ENCODE data around the gene MRAP2.

DNA sequence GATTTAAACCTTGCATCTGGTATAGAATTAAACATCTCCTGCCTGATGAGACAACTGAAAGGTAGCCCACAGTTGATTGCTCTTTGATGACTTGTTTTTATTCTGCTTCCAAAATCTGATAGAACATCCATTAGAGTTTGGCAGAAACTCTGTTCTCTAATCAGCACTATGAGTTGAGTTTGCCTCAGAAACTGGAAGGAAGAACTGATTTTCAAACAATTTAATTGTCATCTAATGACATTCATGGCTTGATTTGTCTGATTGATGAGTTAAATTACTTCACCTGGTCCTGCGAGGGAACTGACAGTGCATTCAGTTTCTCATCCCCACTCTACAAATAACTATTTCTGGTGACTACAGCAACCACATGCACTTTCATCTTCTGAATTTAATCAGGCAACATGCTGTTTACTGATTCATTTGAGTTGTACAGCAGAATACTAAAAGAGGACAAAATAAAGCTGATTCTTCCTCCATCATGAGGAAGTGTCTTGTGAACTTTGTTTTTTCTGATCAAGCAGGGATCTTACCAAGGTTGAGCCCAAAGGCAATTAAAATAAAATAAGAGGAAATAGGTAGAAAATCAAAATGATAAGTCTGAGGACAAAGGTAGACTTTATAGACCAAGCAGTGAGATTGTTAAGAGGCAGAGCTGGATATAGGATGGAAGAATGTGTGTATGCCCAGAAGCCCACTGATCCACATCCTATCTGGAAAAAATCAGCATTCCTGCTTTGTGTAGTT, 15.7 kb upstream of the MRAP2 start:
- no peak for TF ChIP-seq ZNF274 (IDR thresholded peaks at IDR 0.05; ENCODE audit: low read depth, low read length)
- no peak for TF ChIP-seq YY1 (IDR thresholded peaks at IDR 0.05; ENCODE audit: insufficient read depth, insufficient read length)
- TF ChIP-seq SUZ12 (IDR thresholded peaks at IDR 0.05; ENCODE audit: extremely low read depth, insufficient read depth, insufficient read length): no peak

All from NT2/D1 (cell line).